GM19023 (cell line): ENCODE results near the gene COQ8B.
"Not testable (repeated sequence)": the region's sequence is repeated elsewhere in the genome, so short reads cannot be mapped to it uniquely, and the experiment has no call there.

ENCODE experiments used
- ATAC-seq: cut with Tn5 transposase; IDR thresholded peaks from one replicate; pipeline ENCODE4 v1.9.1; 2021; ENCODE audit warnings: mild to moderate bottlenecking, moderate library complexity; ENCODE audit not compliant: unreplicated experiment

Gene COQ8B

GRCh38 chr19:40716482-40717324 lies at the start of gene COQ8B, which contains the start of gene ITPKC:
TSS of gene COQ8B (minus strand) at chr19:40716886. CDS start at chr19:40714632, 2,254 bp downstream.
TSS of gene ITPKC (plus strand) at chr19:40717112. CDS start at chr19:40717136, 24 bp downstream.
- peak; percentile 75 for ATAC-seq

GRCh38 chr19:40766385-40766784 lies 49.7 kb upstream of the COQ8B start:
- not testable (repeated sequence) for ATAC-seq

GRCh38 chr19:40763963-40764362 lies 47.3 kb upstream of the COQ8B start:
- ATAC-seq, result no peak

GRCh38 chr19:40763526-40763925 lies 46.8 kb upstream of the COQ8B start:
- no peak for ATAC-seq

GRCh38 chr19:40762754-40763470 lies 46.2 kb upstream of the COQ8B start:
- no peak for ATAC-seq

GRCh38 chr19:40759352-40759751 lies 42.7 kb upstream of the COQ8B start:
- ATAC-seq, result no peak

- ATAC-seq, result no peak
Measured at GRCh38 chr19:40758491-40758890, 41.8 kb upstream of the COQ8B start.

- no peak for ATAC-seq
Measured at GRCh38 chr19:40756502-40757110, 39.9 kb upstream of the COQ8B start.

- ATAC-seq, result no peak
Measured at GRCh38 chr19:40755791-40756190, 39.1 kb upstream of the COQ8B start.

- no peak for ATAC-seq
Measured at GRCh38 chr19:40755248-40755624, 38.5 kb upstream of the COQ8B start.

GRCh38 chr19:40754611-40755247 lies 38.0 kb upstream of the COQ8B start:
- ATAC-seq, result no peak

GRCh38 chr19:40752257-40752781 lies 35.6 kb upstream of the COQ8B start:
- ATAC-seq, result no peak

- ATAC-seq, result peak; percentile 58
Measured at GRCh38 chr19:40750874-40751537, 34.3 kb upstream of the COQ8B start, which contains the start of gene SNRPA. TSS of gene SNRPA (plus strand) at chr19:40751203. CDS start at chr19:40751409, 206 bp downstream.

GRCh38 chr19:40750058-40750873 lies 33.6 kb upstream of the COQ8B start, which contains the start of gene ACTMAP:
TSS of gene ACTMAP (minus strand) at chr19:40750477. CDS start at chr19:40749803, 674 bp downstream.
- ATAC-seq, result peak; percentile 84

- ATAC-seq, result no peak
Measured at GRCh38 chr19:40747536-40747935, 30.9 kb upstream of the COQ8B start.

- no peak for ATAC-seq
Measured at GRCh38 chr19:40745402-40745780, 28.7 kb upstream of the COQ8B start.

GRCh38 chr19:40744554-40745401 lies 28.1 kb upstream of the COQ8B start:
- ATAC-seq, result no peak

GRCh38 chr19:40743926-40744325 lies 27.2 kb upstream of the COQ8B start:
- ATAC-seq, result no peak
